HepG2 (cell line): ENCODE data around the gene ANKRD11. TPM values are rescaled to one million over a fixed set of nuclear protein-coding genes. Genes with fewer than 3 reads are reported as not detected.

ENCODE experiments used
- ATF3 ChIP-seq: sonication (generic); formaldehyde crosslinking; IDR thresholded peaks from 2 replicates; pipeline ENCODE4 v1.4.0; 2020; ENCODE audit warnings: missing genetic modification reagents
- CCAR2 ChIP-seq: fragments of 200-400 bp; formaldehyde crosslinking; optimal IDR thresholded peaks from 2 replicates; pipeline ENCODE3; 2018; ENCODE audit warnings: low read depth, mild to moderate bottlenecking, low read length, moderate library complexity
- HNRNPH1 ChIP-seq: fragments of 200-400 bp; formaldehyde crosslinking; optimal IDR thresholded peaks from 2 replicates; pipeline ENCODE3; 2017; ENCODE audit warnings: mild to moderate bottlenecking, low read depth, low read length
- HOXA9 ChIP-seq: sonication (generic); formaldehyde crosslinking; IDR thresholded peaks from 2 replicates; pipeline ENCODE4 v1.8.1; 2022; ENCODE audit warnings: missing genetic modification reagents, mild to moderate bottlenecking, moderate library complexity, borderline replicate concordance
- IRF2 ChIP-seq: IDR thresholded peaks from 2 replicates; pipeline ENCODE4 v1.6.1; 2018; ENCODE audit warnings: missing genetic modification reagents, missing compliant biosample characterization
- JUNB ChIP-seq: sonication (generic); formaldehyde crosslinking; IDR thresholded peaks from 2 replicates; pipeline ENCODE4 v1.8.0; 2022; ENCODE audit warnings: missing genetic modification reagents, mild to moderate bottlenecking, borderline replicate concordance
- JUND ChIP-seq: sonication (generic); formaldehyde crosslinking; IDR thresholded peaks from 2 replicates; pipeline ENCODE4 v1.8.0; 2022; ENCODE audit warnings: mild to moderate bottlenecking, missing genetic modification reagents
- KDM5B ChIP-seq: sonication (generic); formaldehyde crosslinking; IDR thresholded peaks from 2 replicates; pipeline ENCODE4 v1.4.0; 2020; ENCODE audit warnings: missing genetic modification reagents, mild to moderate bottlenecking, borderline replicate concordance
- NR2F2 ChIP-seq: IDR thresholded peaks from 2 replicates; pipeline ENCODE4 v1.6.1; 2012; ENCODE audit warnings: low read depth, inconsistent platforms, borderline replicate concordance
- SAFB2 ChIP-seq: sonication (generic); formaldehyde crosslinking; IDR thresholded peaks from 2 replicates; pipeline ENCODE4 v1.5.1; 2020; ENCODE audit warnings: missing genetic modification reagents, low read depth, mild to moderate bottlenecking, borderline replicate concordance
- SP2 ChIP-seq: sonication (generic); formaldehyde crosslinking; IDR thresholded peaks from 2 replicates; pipeline ENCODE4 v1.5.1; 2020; ENCODE audit warnings: mild to moderate bottlenecking, missing genetic modification reagents
- SUZ12 ChIP-seq: fragments of 150-350 bp; IDR thresholded peaks from 2 replicates; pipeline ENCODE4 v1.6.1; 2014; ENCODE audit warnings: low read depth, low read length
- XRCC5 ChIP-seq: fragments of 200-400 bp; formaldehyde crosslinking; optimal IDR thresholded peaks from 2 replicates; pipeline ENCODE3; 2017; ENCODE audit warnings: mild to moderate bottlenecking, low read length
- ZNF17 ChIP-seq: sonication (generic); formaldehyde crosslinking; IDR thresholded peaks from 2 replicates; pipeline ENCODE4 v1.5.0; 2020; ENCODE audit warnings: mild to moderate bottlenecking, missing genetic modification reagents
- ZNF335 ChIP-seq: sonication (generic); formaldehyde crosslinking; IDR thresholded peaks from 2 replicates; pipeline ENCODE4 v1.4.0; 2020; ENCODE audit warnings: missing genetic modification reagents
- ZNF432 ChIP-seq: sonication (generic); formaldehyde crosslinking; IDR thresholded peaks from 2 replicates; pipeline ENCODE4 v1.5.0; 2020; ENCODE audit warnings: missing genetic modification reagents, mild to moderate bottlenecking, borderline replicate concordance
- ZNF839 ChIP-seq: sonication (generic); formaldehyde crosslinking; IDR thresholded peaks from 2 replicates; pipeline ENCODE4 v1.4.0; 2020; ENCODE audit warnings: missing genetic modification reagents, mild to moderate bottlenecking, borderline replicate concordance
- polyA plus RNA-seq, 8 experiments: library from polyadenylated mRNA; depleted of rRNA in 3 of 8; stranded (reverse) in 7 of 8; unstranded in 1 of 8; fragments of >200 nt; fragmentation: Illumina TruSeq in 4 of 8; extraction: Trizol in 4 of 8; gene quantifications; 2 replicates each; pipeline versions ENCODE4 v1.2.1 to v1.2.3, GENCODE V29; 2011 to 2016; ENCODE audit warnings: low read depth in 4 of 8, missing spikeins in 1 of 8, mixed read lengths in 1 of 8; ENCODE audit not compliant: insufficient read depth in 1 of 8
- total RNA-seq, 5 experiments: library from RNA; depleted of rRNA; stranded (reverse); fragments of >200 nt; fragmentation: Illumina TruSeq; extraction: Trizol; gene quantifications; 2 replicates each; pipeline ENCODE4 v1.2.3, GENCODE V29; 2016; ENCODE audit warnings: low read depth in 1 of 5
- TF ChIP-seq, protein P1 (sequence below): sonication (generic); formaldehyde crosslinking; IDR thresholded peaks from 2 replicates; pipeline ENCODE4 v1.8.0; 2022; ENCODE audit warnings: low read depth, missing genetic modification reagents
- TF ChIP-seq, protein P2 (sequence below): sonication (generic); formaldehyde crosslinking; IDR thresholded peaks from 2 replicates; pipeline ENCODE4 v1.4.0; 2020; ENCODE audit warnings: missing genetic modification reagents, borderline replicate concordance
- TF ChIP-seq, protein P3 (sequence below): sonication (generic); formaldehyde crosslinking; IDR thresholded peaks from 2 replicates; pipeline ENCODE4 v1.9.0; 2022; ENCODE audit warnings: missing genetic modification reagents, mild to moderate bottlenecking, borderline replicate concordance
- TF ChIP-seq, protein P4 (sequence below): sonication (generic); formaldehyde crosslinking; IDR thresholded peaks from 2 replicates; pipeline ENCODE4 v1.4.0; 2020; ENCODE audit warnings: mild to moderate bottlenecking, low read depth, missing genetic modification reagents
- TF ChIP-seq, protein P5 (sequence below): sonication (generic); formaldehyde crosslinking; IDR thresholded peaks from 2 replicates; pipeline ENCODE4 v1.5.1; 2020; ENCODE audit warnings: missing genetic modification reagents, mild to moderate bottlenecking, borderline replicate concordance
- TF ChIP-seq, protein P6 (sequence below): IDR thresholded peaks from 2 replicates; pipeline ENCODE4 v1.6.1; 2012; ENCODE audit warnings: inconsistent platforms

The ANKRD11 gene
- total and polyA plus RNA-seq, 2 of the 13 experiments (the other 11 are each of a cell fraction or from before 2014, with no cell fraction given): 21.4 to 38.4 TPM

- TF ChIP-seq, protein P1, sequence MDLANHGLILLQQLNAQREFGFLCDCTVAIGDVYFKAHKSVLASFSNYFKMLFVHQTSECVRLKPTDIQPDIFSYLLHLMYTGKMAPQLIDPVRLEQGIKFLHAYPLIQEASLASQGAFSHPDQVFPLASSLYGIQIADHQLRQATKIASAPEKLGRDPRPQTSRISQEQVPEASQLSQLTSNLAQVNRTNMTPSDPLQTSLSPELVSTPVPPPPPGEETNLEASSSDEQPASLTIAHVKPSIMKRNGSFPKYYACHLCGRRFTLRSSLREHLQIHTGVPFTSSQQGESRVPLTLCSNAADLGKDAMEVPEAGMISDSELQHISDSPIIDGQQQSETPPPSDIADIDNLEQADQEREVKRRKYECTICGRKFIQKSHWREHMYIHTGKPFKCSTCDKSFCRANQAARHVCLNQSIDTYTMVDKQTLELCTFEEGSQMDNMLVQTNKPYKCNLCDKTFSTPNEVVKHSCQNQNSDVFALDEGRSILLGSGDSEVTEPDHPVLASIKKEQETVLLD: no peak
- TF ChIP-seq SP2 (no peak), HOXA9 (CRISPR knock-in tag) (no peak), ZNF335 (peak; percentile 69; the same call in 1 of the 2 replicates), ZNF839 (CRISPR knock-in tag) (no peak), ATF3 (CRISPR knock-in tag) (no peak), ZNF432 (CRISPR knock-in tag) (no peak), JUND (CRISPR knock-in tag) (no peak), JUNB (no peak), ZNF17 (CRISPR knock-in tag) (no peak), NR2F2 (no peak), SUZ12 (no peak), XRCC5 (peak; percentile 64), SAFB2 (CRISPR knock-in tag) (no peak), KDM5B (CRISPR knock-in tag) (no peak), IRF2 (CRISPR knock-in tag) (peak; percentile 88), CCAR2 (no peak), HNRNPH1 (no peak)
- TF ChIP-seq, protein P2, sequence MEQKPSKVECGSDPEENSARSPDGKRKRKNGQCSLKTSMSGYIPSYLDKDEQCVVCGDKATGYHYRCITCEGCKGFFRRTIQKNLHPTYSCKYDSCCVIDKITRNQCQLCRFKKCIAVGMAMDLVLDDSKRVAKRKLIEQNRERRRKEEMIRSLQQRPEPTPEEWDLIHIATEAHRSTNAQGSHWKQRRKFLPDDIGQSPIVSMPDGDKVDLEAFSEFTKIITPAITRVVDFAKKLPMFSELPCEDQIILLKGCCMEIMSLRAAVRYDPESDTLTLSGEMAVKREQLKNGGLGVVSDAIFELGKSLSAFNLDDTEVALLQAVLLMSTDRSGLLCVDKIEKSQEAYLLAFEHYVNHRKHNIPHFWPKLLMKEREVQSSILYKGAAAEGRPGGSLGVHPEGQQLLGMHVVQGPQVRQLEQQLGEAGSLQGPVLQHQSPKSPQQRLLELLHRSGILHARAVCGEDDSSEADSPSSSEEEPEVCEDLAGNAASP (CRISPR knock-in tag): no peak; the same call in 1 of the 2 replicates
- TF ChIP-seq, protein P3, sequence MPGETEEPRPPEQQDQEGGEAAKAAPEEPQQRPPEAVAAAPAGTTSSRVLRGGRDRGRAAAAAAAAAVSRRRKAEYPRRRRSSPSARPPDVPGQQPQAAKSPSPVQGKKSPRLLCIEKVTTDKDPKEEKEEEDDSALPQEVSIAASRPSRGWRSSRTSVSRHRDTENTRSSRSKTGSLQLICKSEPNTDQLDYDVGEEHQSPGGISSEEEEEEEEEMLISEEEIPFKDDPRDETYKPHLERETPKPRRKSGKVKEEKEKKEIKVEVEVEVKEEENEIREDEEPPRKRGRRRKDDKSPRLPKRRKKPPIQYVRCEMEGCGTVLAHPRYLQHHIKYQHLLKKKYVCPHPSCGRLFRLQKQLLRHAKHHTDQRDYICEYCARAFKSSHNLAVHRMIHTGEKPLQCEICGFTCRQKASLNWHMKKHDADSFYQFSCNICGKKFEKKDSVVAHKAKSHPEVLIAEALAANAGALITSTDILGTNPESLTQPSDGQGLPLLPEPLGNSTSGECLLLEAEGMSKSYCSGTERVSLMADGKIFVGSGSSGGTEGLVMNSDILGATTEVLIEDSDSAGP (CRISPR knock-in tag): no peak
- TF ChIP-seq, protein P4, sequence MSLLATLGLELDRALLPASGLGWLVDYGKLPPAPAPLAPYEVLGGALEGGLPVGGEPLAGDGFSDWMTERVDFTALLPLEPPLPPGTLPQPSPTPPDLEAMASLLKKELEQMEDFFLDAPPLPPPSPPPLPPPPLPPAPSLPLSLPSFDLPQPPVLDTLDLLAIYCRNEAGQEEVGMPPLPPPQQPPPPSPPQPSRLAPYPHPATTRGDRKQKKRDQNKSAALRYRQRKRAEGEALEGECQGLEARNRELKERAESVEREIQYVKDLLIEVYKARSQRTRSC: no peak
- TF ChIP-seq, protein P5, sequence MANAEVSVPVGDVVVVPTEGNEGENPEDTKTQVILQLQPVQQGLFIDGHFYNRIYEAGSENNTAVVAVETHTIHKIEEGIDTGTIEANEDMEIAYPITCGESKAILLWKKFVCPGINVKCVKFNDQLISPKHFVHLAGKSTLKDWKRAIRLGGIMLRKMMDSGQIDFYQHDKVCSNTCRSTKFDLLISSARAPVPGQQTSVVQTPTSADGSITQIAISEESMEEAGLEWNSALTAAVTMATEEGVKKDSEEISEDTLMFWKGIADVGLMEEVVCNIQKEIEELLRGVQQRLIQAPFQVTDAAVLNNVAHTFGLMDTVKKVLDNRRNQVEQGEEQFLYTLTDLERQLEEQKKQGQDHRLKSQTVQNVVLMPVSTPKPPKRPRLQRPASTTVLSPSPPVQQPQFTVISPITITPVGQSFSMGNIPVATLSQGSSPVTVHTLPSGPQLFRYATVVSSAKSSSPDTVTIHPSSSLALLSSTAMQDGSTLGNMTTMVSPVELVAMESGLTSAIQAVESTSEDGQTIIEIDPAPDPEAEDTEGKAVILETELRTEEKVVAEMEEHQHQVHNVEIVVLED (CRISPR knock-in tag): no peak
- TF ChIP-seq, protein P6, sequence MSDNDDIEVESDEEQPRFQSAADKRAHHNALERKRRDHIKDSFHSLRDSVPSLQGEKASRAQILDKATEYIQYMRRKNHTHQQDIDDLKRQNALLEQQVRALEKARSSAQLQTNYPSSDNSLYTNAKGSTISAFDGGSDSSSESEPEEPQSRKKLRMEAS: peak; percentile 90
Observed at GRCh38 chr16:89330177-89330856, 160.0 kb downstream of the ANKRD11 start (continued).
